Measurements from ENCODE around the gene CR1.

DNA sequence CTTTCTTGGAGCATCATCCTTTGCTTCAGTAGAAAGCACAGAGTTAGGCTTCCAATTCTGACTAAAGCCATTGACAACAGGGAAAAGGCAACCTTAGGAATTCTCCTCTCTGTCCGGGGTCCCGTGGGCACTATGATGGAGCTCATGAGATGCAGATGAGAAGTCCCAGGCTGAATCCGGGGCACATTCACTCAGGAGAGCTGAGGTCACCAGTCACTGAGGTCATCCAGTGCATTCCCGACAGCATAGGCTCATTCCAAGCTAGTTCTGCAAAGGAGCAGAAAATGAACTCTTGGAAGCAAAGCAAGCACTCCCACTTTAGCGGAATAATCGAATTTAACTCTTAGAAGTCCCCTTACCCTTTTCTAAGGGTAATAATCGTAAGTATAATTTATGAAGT is 6.8 kb downstream of the CR1 start:
- TF ChIP-seq, protein P1, sequence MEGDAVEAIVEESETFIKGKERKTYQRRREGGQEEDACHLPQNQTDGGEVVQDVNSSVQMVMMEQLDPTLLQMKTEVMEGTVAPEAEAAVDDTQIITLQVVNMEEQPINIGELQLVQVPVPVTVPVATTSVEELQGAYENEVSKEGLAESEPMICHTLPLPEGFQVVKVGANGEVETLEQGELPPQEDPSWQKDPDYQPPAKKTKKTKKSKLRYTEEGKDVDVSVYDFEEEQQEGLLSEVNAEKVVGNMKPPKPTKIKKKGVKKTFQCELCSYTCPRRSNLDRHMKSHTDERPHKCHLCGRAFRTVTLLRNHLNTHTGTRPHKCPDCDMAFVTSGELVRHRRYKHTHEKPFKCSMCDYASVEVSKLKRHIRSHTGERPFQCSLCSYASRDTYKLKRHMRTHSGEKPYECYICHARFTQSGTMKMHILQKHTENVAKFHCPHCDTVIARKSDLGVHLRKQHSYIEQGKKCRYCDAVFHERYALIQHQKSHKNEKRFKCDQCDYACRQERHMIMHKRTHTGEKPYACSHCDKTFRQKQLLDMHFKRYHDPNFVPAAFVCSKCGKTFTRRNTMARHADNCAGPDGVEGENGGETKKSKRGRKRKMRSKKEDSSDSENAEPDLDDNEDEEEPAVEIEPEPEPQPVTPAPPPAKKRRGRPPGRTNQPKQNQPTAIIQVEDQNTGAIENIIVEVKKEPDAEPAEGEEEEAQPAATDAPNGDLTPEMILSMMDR (IDR thresholded peaks at IDR 0.05; ENCODE audit: poor library complexity): no peak
- TF ChIP-seq EZH2phosphoT487 (IDR thresholded peaks at IDR 0.05; ENCODE audit: low read depth, severe bottlenecking, unreplicated experiment) (no peak), EZH2 (IDR thresholded peaks at IDR 0.05; ENCODE audit: borderline replicate concordance) (no peak)

Measured in hepatocyte (in vitro differentiated cells).